NCI-H524 treated with DMSO at 0.1 percent for 48 hours (cell line): ENCODE data around the gene RIPK3.
"Not testable (repeated sequence)": the region's sequence is repeated elsewhere in the genome, so short reads cannot be mapped to it uniquely, and the experiment has no call there.

Experiments used
- DNase-seq: peaks from one replicate; lab custom pipeline; 2025; lab: John Stamatoyannopoulos, UW

Gene RIPK3

GRCh38 chr14:24339284-24340151 is at the start of gene RIPK3:
Gene RIPK3 (minus strand): TSS chr14:24339991. CDS start chr14:24339826, 165 bp downstream.
- DNase-seq = no peak

GRCh38 chr14:24389226-24389848 is 49.5 kb upstream of the RIPK3 start:
- DNase-seq = no peak

GRCh38 chr14:24388474-24389179 is 48.8 kb upstream of the RIPK3 start:
- no peak for DNase-seq

- not testable (repeated sequence) for DNase-seq
Observed at GRCh38 chr14:24387579-24387978, 47.8 kb upstream of the RIPK3 start.

- no peak for DNase-seq
Observed at GRCh38 chr14:24387009-24387345, 47.2 kb upstream of the RIPK3 start.

GRCh38 chr14:24385524-24385923 is 45.7 kb upstream of the RIPK3 start:
- DNase-seq = no peak

- DNase-seq = no peak
Observed at GRCh38 chr14:24384169-24384568, 44.4 kb upstream of the RIPK3 start.

GRCh38 chr14:24382064-24382371 is 42.2 kb upstream of the RIPK3 start:
- DNase-seq = no peak

- no peak for DNase-seq
Observed at GRCh38 chr14:24381363-24382063, 41.7 kb upstream of the RIPK3 start.

- DNase-seq = no peak
Observed at GRCh38 chr14:24379907-24380730, 40.3 kb upstream of the RIPK3 start.

- DNase-seq = no peak
Observed at GRCh38 chr14:24378981-24379906, 39.5 kb upstream of the RIPK3 start.

GRCh38 chr14:24378327-24378726 is 38.5 kb upstream of the RIPK3 start:
- no peak for DNase-seq

GRCh38 chr14:24377657-24378056 is 37.9 kb upstream of the RIPK3 start:
- DNase-seq = no peak

GRCh38 chr14:24377126-24377525 is 37.3 kb upstream of the RIPK3 start:
- DNase-seq = no peak

- no peak for DNase-seq
Observed at GRCh38 chr14:24376448-24377070, 36.8 kb upstream of the RIPK3 start.

GRCh38 chr14:24372701-24373416 is 33.1 kb upstream of the RIPK3 start:
- no peak for DNase-seq

- not testable (repeated sequence) for DNase-seq
Observed at GRCh38 chr14:24371605-24372004, 31.8 kb upstream of the RIPK3 start.

GRCh38 chr14:24370748-24371147 is 31.0 kb upstream of the RIPK3 start:
- no peak for DNase-seq
